Caco-2 (cell line): ENCODE results near the gene FNDC3B. TPM values are rescaled to one million over a fixed set of nuclear protein-coding genes. Genes with fewer than 3 reads are reported as not detected.

Source experiments
- BruUV-seq: library from RNA; stranded (reverse); fragments of 400-500 nt; replicated peaks from 2 replicates; lab custom pipeline; 2021; lab: Mats Ljungman, UMichigan
- CTCF ChIA-PET: fragments of 300-600 bp; sonication (Branson Sonifier 250); formaldehyde crosslinking; loops from one replicate; lab custom pipeline; 2022; ENCODE audit warnings: antibody characterized with exemption; lab: Charles Lee
- POLR2A ChIA-PET: fragments of 300-600 bp; sonication (Branson Sonifier 250); formaldehyde crosslinking; loops from one replicate; lab custom pipeline; 2022; ENCODE audit warnings: antibody characterized with exemption; lab: Charles Lee
- DNase-seq, 2 experiments: peaks; one replicate each; pipeline versions ENCODE4 v3.0.0 to v3.0.0-alpha.2; 2020 to 2022
- H3K27me3 ChIP-seq: replicated peaks from 2 replicates; pipeline ENCODE4 v1.6.0; 2011; ENCODE audit warnings: low read length; ENCODE audit not compliant: control insufficient read depth, insufficient read depth
- H3K36me3 ChIP-seq: 2 replicates; pipeline ENCODE4 v1.5.1; 2011; ENCODE audit warnings: low read length; ENCODE audit not compliant: control insufficient read depth, insufficient read depth
- H3K4me1 ChIP-seq: fragments of 250-450 bp; sonication (Bioruptor Pico); 2 replicates; pipeline ENCODE4 v1.5.1; 2020; ENCODE audit warnings: mild to moderate bottlenecking
- H3K4me3 ChIP-seq: 2 replicates; pipeline ENCODE4 v1.5.1; 2011; ENCODE audit warnings: low read depth, mild to moderate bottlenecking, control low read depth, low read length
- H3K9me3 ChIP-seq: fragments of 250-450 bp; sonication (Bioruptor Pico); 2 replicates; pipeline ENCODE4 v1.5.1; 2020; ENCODE audit warnings: mild to moderate bottlenecking, moderate library complexity
- H3K27ac Mint-ChIP-seq: one replicate; pipeline ENCODE4 v1.8.0; 2022; ENCODE audit warnings: mixed read lengths; ENCODE audit not compliant: unreplicated experiment
- H3K27me3 Mint-ChIP-seq: one replicate; pipeline ENCODE4 v1.8.0; 2022; ENCODE audit warnings: mixed read lengths; ENCODE audit not compliant: insufficient read depth, unreplicated experiment
- H3K36me3 Mint-ChIP-seq: one replicate; pipeline ENCODE4 v1.8.0; 2022; ENCODE audit warnings: mild to moderate bottlenecking, mixed read lengths; ENCODE audit not compliant: insufficient read depth, unreplicated experiment
- H3K4me1 Mint-ChIP-seq: one replicate; pipeline ENCODE4 v1.8.0; 2022; ENCODE audit warnings: low read depth, mixed read lengths; ENCODE audit not compliant: unreplicated experiment
- H3K4me3 Mint-ChIP-seq: one replicate; pipeline ENCODE4 v1.8.0; 2022; ENCODE audit warnings: mild to moderate bottlenecking, moderate library complexity, mixed read lengths; ENCODE audit not compliant: unreplicated experiment
- H3K9me3 Mint-ChIP-seq: one replicate; pipeline ENCODE4 v1.8.0; 2022; ENCODE audit warnings: mixed read lengths; ENCODE audit not compliant: unreplicated experiment
- intact Hi-C: fragments of 100-400 bp; cut with micrococcal nuclease; formaldehyde crosslinking; loops from one replicate; pipeline ENCODE4 v1.10.0; 2022; ENCODE audit not compliant: unreplicated experiment
- total RNA-seq: library from RNA; stranded (reverse); gene quantifications from 2 replicates; pipeline ENCODE4 v1.2.3, GENCODE V29; 2022
- TF ChIP-seq, protein P1 (sequence below), 2 experiments: fragments of 200-600 bp in 1 of 2; IDR thresholded peaks; 1 replicate in 1 of 2; 2 replicates in 1 of 2; pipeline versions ENCODE4 v1.5.1 to v1.8.0; 2011 to 2022; ENCODE audit warnings: antibody characterized with exemption in 1 of 2, control low read depth in 1 of 2, inconsistent platforms in 1 of 2, low read depth in 1 of 2, low read length in 1 of 2, mild to moderate bottlenecking in 1 of 2, moderate library complexity in 1 of 2; ENCODE audit not compliant: insufficient read depth in 1 of 2, severe bottlenecking in 1 of 2, unreplicated experiment in 1 of 2

FNDC3B gene
- total RNA-seq, 1 experiment from 2014 or later = 59.8 TPM

DNA sequence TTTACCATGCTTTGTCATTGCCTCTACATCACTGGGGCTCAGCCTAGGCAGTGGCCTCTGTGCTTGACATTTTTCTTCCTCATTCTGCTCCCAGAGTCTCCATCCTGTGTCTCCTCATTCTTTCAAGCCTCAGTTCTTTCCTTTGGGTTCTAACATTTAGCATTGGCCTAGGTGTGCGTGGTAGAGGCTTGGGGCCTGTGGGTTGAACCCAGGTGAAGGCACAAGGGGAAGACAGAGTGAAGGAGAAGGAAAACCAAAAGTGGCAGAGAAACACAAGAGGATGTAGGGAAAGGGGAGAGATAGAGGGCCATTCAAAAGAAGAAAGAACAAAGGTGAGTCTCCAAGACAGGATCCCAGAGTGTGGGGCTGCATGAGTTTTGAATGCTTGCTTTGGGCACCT is 75.7 kb downstream of the FNDC3B start:
- H3K27me3 Mint-ChIP-seq = no peaks in the 10 kb centered on the region
- intact Hi-C loops = loop anchor here (5.0 kb wide), 1 partner anchor 73 kb away; no protein-coding TSS in a partner anchor
- TF ChIP-seq, protein P1, sequence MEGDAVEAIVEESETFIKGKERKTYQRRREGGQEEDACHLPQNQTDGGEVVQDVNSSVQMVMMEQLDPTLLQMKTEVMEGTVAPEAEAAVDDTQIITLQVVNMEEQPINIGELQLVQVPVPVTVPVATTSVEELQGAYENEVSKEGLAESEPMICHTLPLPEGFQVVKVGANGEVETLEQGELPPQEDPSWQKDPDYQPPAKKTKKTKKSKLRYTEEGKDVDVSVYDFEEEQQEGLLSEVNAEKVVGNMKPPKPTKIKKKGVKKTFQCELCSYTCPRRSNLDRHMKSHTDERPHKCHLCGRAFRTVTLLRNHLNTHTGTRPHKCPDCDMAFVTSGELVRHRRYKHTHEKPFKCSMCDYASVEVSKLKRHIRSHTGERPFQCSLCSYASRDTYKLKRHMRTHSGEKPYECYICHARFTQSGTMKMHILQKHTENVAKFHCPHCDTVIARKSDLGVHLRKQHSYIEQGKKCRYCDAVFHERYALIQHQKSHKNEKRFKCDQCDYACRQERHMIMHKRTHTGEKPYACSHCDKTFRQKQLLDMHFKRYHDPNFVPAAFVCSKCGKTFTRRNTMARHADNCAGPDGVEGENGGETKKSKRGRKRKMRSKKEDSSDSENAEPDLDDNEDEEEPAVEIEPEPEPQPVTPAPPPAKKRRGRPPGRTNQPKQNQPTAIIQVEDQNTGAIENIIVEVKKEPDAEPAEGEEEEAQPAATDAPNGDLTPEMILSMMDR (IDR thresholded peaks at IDR 0.05; ENCODE audit: insufficient read depth in 1 of 2, low read depth in 1 of 2, low read length in 1 of 2, severe bottlenecking in 1 of 2, unreplicated experiment in 1 of 2) = no peak
- Histone ChIP-seq H3K27me3 (no peaks in the 10 kb centered on the region), H3K36me3 (peaks cover 1% of the 10 kb centered on the region; the same call in 1 of the 2 replicates), H3K4me1 (peaks cover 16% of the 10 kb centered on the region), H3K4me3 (no peak overlapping the region), H3K9me3 (no peaks in the 10 kb centered on the region)
- DNase-seq = no peak
- peaks cover 12% of the 10 kb centered on the region for H3K4me1 Mint-ChIP-seq
- ChIA-PET POLR2A (no interaction called here), CTCF (no interaction called here)
- no peak overlapping the region for H3K4me3 Mint-ChIP-seq
- no peak overlapping the region for H3K27ac Mint-ChIP-seq
- no peaks in the 10 kb centered on the region for H3K9me3 Mint-ChIP-seq
- no TSS peak for BruUV-seq
- peaks cover 12% of the 10 kb centered on the region for H3K36me3 Mint-ChIP-seq

DNA sequence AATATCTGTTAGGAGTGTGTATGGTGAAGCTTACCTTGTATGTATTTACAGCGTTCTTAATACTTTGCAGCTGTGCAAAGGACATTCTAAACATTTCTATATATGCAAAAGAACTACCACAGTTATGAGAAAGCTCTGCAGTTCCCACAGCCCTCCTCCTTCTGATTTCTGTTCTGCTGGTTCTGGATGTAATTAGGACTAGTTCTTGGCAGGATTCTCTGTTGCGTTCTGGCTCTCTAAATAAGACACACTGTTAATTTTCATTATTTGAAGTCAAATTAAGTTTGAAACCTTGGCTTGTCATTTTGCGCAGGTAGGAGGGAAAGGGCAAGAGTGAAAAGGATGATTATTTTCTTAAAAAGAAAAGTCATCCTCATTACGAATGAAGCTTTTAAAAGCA is 76.4 kb downstream of the FNDC3B start:
- peaks cover 1% of the 10 kb centered on the region; the same call in 1 of the 2 replicates for H3K36me3 ChIP-seq
- BruUV-seq = no TSS peak

DNA sequence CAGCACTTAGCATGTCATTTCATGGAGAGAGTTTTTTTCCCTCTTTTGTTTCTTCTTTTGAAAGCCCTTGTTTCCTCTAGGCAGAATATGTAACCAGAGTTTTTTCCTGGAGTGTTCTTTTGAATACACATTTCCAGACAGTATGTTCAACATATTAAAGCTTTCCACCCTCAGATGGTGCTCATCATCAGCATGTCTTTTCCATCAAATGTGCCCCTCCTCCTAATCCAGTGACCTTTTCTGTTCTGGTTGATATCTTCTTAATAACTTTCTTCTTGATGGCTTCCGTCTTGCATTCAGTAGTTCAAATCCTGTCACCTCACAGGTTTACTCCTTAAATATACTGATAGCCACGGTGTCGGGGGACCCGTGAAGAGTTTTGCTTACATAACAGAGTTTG is 78.6 kb downstream of the FNDC3B start:
- H3K9me3 Mint-ChIP-seq = no peaks in the 10 kb centered on the region
- Histone ChIP-seq H3K4me3 (no peak overlapping the region), H3K27me3 (no peaks in the 10 kb centered on the region), H3K36me3 (0 out of 2 replicates have a peak, but pooled peaks cover 1% of the 10 kb centered on the region), H3K4me1 (peaks cover 19% of the 10 kb centered on the region), H3K9me3 (no peaks in the 10 kb centered on the region)
- no peak overlapping the region for H3K4me3 Mint-ChIP-seq
- no peaks in the 10 kb centered on the region for H3K27me3 Mint-ChIP-seq
- CTCF ChIA-PET = interaction anchor here (0.5 kb wide), 1 partner anchor 59 kb away, joined by 4 read pairs; no protein-coding TSS in a partner anchor
- POLR2A ChIA-PET = no interaction called here
- H3K4me1 Mint-ChIP-seq = peaks cover 15% of the 10 kb centered on the region
- intact Hi-C loops = loop anchor here (5.0 kb wide), 1 partner anchor 76 kb away; no protein-coding TSS in a partner anchor
- H3K36me3 Mint-ChIP-seq = no peaks in the 10 kb centered on the region
- DNase-seq = no peak
- no TSS peak for BruUV-seq
- H3K27ac Mint-ChIP-seq = no peak overlapping the region
- TF ChIP-seq, protein P1 (IDR thresholded peaks at IDR 0.05; ENCODE audit: insufficient read depth in 1 of 2, low read depth in 1 of 2, low read length in 1 of 2, severe bottlenecking in 1 of 2, unreplicated experiment in 1 of 2) = no peak

More for the DNA sequence above, 76.4 kb downstream of the FNDC3B start:
- H3K4me3 ChIP-seq = no peak overlapping the region
- no peaks in the 10 kb centered on the region for H3K9me3 ChIP-seq
- ChIA-PET POLR2A (no interaction called here), CTCF (no interaction called here)
- no peak overlapping the region for H3K4me3 Mint-ChIP-seq
- no peak overlapping the region for H3K27ac Mint-ChIP-seq
- H3K27me3 ChIP-seq = no peaks in the 10 kb centered on the region
- no peak for DNase-seq
- H3K36me3 Mint-ChIP-seq = peaks cover 6% of the 10 kb centered on the region
- H3K4me1 ChIP-seq = peaks cover 19% of the 10 kb centered on the region
- TF ChIP-seq, protein P1 (IDR thresholded peaks at IDR 0.05; ENCODE audit: insufficient read depth in 1 of 2, low read depth in 1 of 2, low read length in 1 of 2, severe bottlenecking in 1 of 2, unreplicated experiment in 1 of 2) = no peak
- intact Hi-C loops = loop anchor here (5.0 kb wide), 1 partner anchor 73 kb away; no protein-coding TSS in a partner anchor
- no peaks in the 10 kb centered on the region for H3K27me3 Mint-ChIP-seq
- H3K4me1 Mint-ChIP-seq = peaks cover 15% of the 10 kb centered on the region
- H3K9me3 Mint-ChIP-seq = no peaks in the 10 kb centered on the region
